WTC11 (cell line): ENCODE results near the gene GAST. TPM values are rescaled to one million over a fixed set of nuclear protein-coding genes. Genes with fewer than 3 reads are reported as not detected.

ENCODE experiments used
- ATAC-seq: fragments of 200-7000 bp; cut with Tn5 transposase; 2 replicates; pipeline ENCODE4 v1.10.0; 2021; ENCODE audit warnings: mild to moderate bottlenecking, moderate library complexity
- CTCF ChIA-PET: fragments of 300-600 bp; sonication (Branson Sonifier 250); formaldehyde crosslinking; loops from one replicate; lab custom pipeline; 2021; ENCODE audit warnings: antibody characterized with exemption; lab: Charles Lee
- POLR2A ChIA-PET: fragments of 350-600 bp; sonication (Branson Sonifier 250); formaldehyde crosslinking; loops from one replicate; lab custom pipeline; 2021; ENCODE audit warnings: antibody characterized with exemption; lab: Charles Lee
- DNase-seq: peaks from one replicate; pipeline ENCODE4 v3.0.0; 2021; ENCODE audit warnings: low spot score
- H3K27ac Mint-ChIP-seq: 2 replicates; pipeline ENCODE4 v1.8.0; 2021; ENCODE audit warnings: mixed read lengths
- H3K27me3 Mint-ChIP-seq: 2 replicates; pipeline ENCODE4 v1.8.0; 2021; ENCODE audit warnings: low read depth, mild to moderate bottlenecking, moderate library complexity, mixed read lengths
- H3K36me3 Mint-ChIP-seq: 2 replicates; pipeline ENCODE4 v1.8.0; 2021; ENCODE audit warnings: mixed read lengths
- H3K4me1 Mint-ChIP-seq: 2 replicates; pipeline ENCODE4 v1.8.0; 2022; ENCODE audit warnings: mixed read lengths
- H3K4me3 Mint-ChIP-seq: 2 replicates; pipeline ENCODE4 v1.8.0; 2021; ENCODE audit warnings: mild to moderate bottlenecking, moderate library complexity, mixed read lengths
- H3K9me3 Mint-ChIP-seq: 2 replicates; pipeline ENCODE4 v1.8.0; 2021; ENCODE audit warnings: mixed read lengths
- CREB1 ChIP-seq: sonication (generic); formaldehyde crosslinking; IDR thresholded peaks from 2 replicates; pipeline ENCODE4 v1.8.0; 2023; ENCODE audit warnings: mild to moderate bottlenecking, missing genetic modification reagents
- CTCF ChIP-seq: fragments of 200-600 bp; IDR thresholded peaks from 2 replicates; pipeline ENCODE4 v1.8.0; 2022; ENCODE audit warnings: antibody characterized with exemption
- EMX1 ChIP-seq: fragments of 250-450 bp; sonication (Bioruptor Pico); IDR thresholded peaks from 2 replicates; pipeline ENCODE4 v1.8.0; 2021; ENCODE audit warnings: mild to moderate bottlenecking
- ERG ChIP-seq: fragments of 250-450 bp; sonication (Bioruptor Pico); IDR thresholded peaks from 2 replicates; pipeline ENCODE4 v1.8.0; 2021; ENCODE audit warnings: mild to moderate bottlenecking
- MAX ChIP-seq: sonication (generic); formaldehyde crosslinking; IDR thresholded peaks from 2 replicates; pipeline ENCODE4 v1.8.0; 2022; ENCODE audit warnings: mild to moderate bottlenecking, missing genetic modification reagents
- MLX ChIP-seq: sonication (generic); formaldehyde crosslinking; IDR thresholded peaks from 2 replicates; pipeline ENCODE4 v1.8.1; 2023; ENCODE audit warnings: mild to moderate bottlenecking, missing genetic modification reagents, moderate library complexity
- NFATC4 ChIP-seq: fragments of 250-450 bp; sonication (Bioruptor Pico); IDR thresholded peaks from 2 replicates; pipeline ENCODE4 v1.9.0; 2021; ENCODE audit warnings: mild to moderate bottlenecking
- NR1H2 ChIP-seq: sonication (generic); formaldehyde crosslinking; IDR thresholded peaks from 2 replicates; pipeline ENCODE4 v1.9.0; 2021; ENCODE audit warnings: mild to moderate bottlenecking, moderate library complexity, missing genetic modification reagents
- PRRX2 ChIP-seq: fragments of 250-450 bp; sonication (Bioruptor Pico); IDR thresholded peaks from 2 replicates; pipeline ENCODE4 v1.8.0; 2021; ENCODE audit warnings: mild to moderate bottlenecking
- SP1 ChIP-seq: sonication (generic); formaldehyde crosslinking; conservative IDR thresholded peaks from 2 replicates; pipeline ENCODE4 v1.8.1; 2022; ENCODE audit warnings: missing genetic modification reagents
- TP53 ChIP-seq: sonication (generic); formaldehyde crosslinking; IDR thresholded peaks from 2 replicates; pipeline ENCODE4 v1.8.1; 2023; ENCODE audit warnings: mild to moderate bottlenecking, missing genetic modification reagents
- ZNF671 ChIP-seq: fragments of 250-450 bp; sonication (Bioruptor Pico); IDR thresholded peaks from 2 replicates; pipeline ENCODE4 v1.8.0; 2021; ENCODE audit warnings: mild to moderate bottlenecking
- ZSCAN18 ChIP-seq: fragments of 250-450 bp; sonication (Bioruptor Pico); IDR thresholded peaks from 2 replicates; pipeline ENCODE4 v2.1.2; 2022; ENCODE audit warnings: mild to moderate bottlenecking, moderate library complexity
- total RNA-seq: library from RNA; stranded (reverse); gene quantifications from 3 replicates; pipeline ENCODE4 v1.2.3, GENCODE V29; 2021

Gene GAST
- total RNA-seq, 1 experiment from 2014 or later, result not detected

- H3K27ac Mint-ChIP-seq, result peak overlapping the region; percentile 50
- 0 out of 2 replicates have a peak, but pooled peaks cover 4% of the 10 kb centered on the region for H3K36me3 Mint-ChIP-seq
- no peak for DNase-seq
- CTCF ChIA-PET, result interaction anchor here (0.9 to 3.5 kb wide), 10 partner anchors 10 to 261 kb away, joined by 3 to 47 read pairs (median 10); partner anchors contain the start of gene EIF1
- peaks cover 47% of the 10 kb centered on the region for H3K4me1 Mint-ChIP-seq
- POLR2A ChIA-PET, result interaction anchor here (0.6 to 3.7 kb wide), 4 partner anchors 12 to 390 kb away, joined by 3 to 42 read pairs (median 3); partner anchors contain the start of genes EIF1 and KRT19
- H3K4me3 Mint-ChIP-seq, result no peak overlapping the region
- ATAC-seq, result no peak
- H3K9me3 Mint-ChIP-seq, result 0 out of 2 replicates have a peak, but pooled peaks cover 4% of the 10 kb centered on the region
- H3K27me3 Mint-ChIP-seq, result no peaks in the 10 kb centered on the region; the same call in 1 of the 2 replicates
- TF ChIP-seq EMX1 (CRISPR knock-in tag) (peak; percentile 47; the same call in 1 of the 2 replicates), NFATC4 (CRISPR knock-in tag) (peak; percentile 75; the same call in 1 of the 2 replicates), MLX (CRISPR knock-in tag) (no peak), PRRX2 (CRISPR knock-in tag) (peak; percentile 31; the same call in 1 of the 2 replicates), TP53 (CRISPR knock-in tag) (no peak), ZNF671 (CRISPR knock-in tag) (peak; percentile 57; the same call in 1 of the 2 replicates)
These were observed 33.7 kb upstream of the GAST start for GRCh38 chr17:41678411-41678906.

GRCh38 chr17:41678907-41679739 is 33.0 kb upstream of the GAST start:
- H3K27ac Mint-ChIP-seq, result peak overlapping the region; percentile 50; the same call in 1 of the 2 replicates
- peaks cover 50% of the 10 kb centered on the region for H3K4me1 Mint-ChIP-seq
- peak; percentile 48 for ATAC-seq
- H3K36me3 Mint-ChIP-seq, result 0 out of 2 replicates have a peak, but pooled peaks cover 4% of the 10 kb centered on the region
- H3K9me3 Mint-ChIP-seq, result 0 out of 2 replicates have a peak, but pooled peaks cover 4% of the 10 kb centered on the region
- DNase-seq, result no peak
- H3K4me3 Mint-ChIP-seq, result no peak overlapping the region
- peaks cover 2% of the 10 kb centered on the region; the same call in 1 of the 2 replicates for H3K27me3 Mint-ChIP-seq
- POLR2A ChIA-PET, result interaction anchor here (0.6 to 3.7 kb wide), 4 partner anchors 11 to 390 kb away, joined by 3 to 42 read pairs (median 3); partner anchors contain the start of genes EIF1 and KRT19
- CTCF ChIA-PET, result interaction anchor here (0.9 to 3.5 kb wide), 11 partner anchors 10 to 262 kb away, joined by 3 to 47 read pairs (median 9); partner anchors contain the start of gene EIF1
- no peak for TF ChIP-seq PRRX2 (CRISPR knock-in tag)
- TF ChIP-seq MAX (CRISPR knock-in tag), result no peak
- no peak for TF ChIP-seq CTCF
- TF ChIP-seq CREB1 (CRISPR knock-in tag), result no peak
- TF ChIP-seq ZSCAN18 (CRISPR knock-in tag), result no peak
- no peak for TF ChIP-seq ERG (CRISPR knock-in tag)
- TF ChIP-seq, all 79 proteins: peak for 0

GRCh38 chr17:41679740-41680425 is 32.2 kb upstream of the GAST start:
- POLR2A ChIA-PET, result interaction anchor here (0.7 to 3.7 kb wide), 4 partner anchors 10 to 220 kb away, joined by 3 to 42 read pairs (median 3); partner anchors contain the start of genes EIF1 and KRT19
- H3K27ac Mint-ChIP-seq, result no peak overlapping the region
- TF ChIP-seq SP1 (CRISPR knock-in tag) (no peak), NR1H2 (CRISPR knock-in tag) (no peak)
- TF ChIP-seq, all 79 proteins: peak for 0
- Mint-ChIP-seq H3K4me3 (no peak overlapping the region), H3K9me3 (0 out of 2 replicates have a peak, but pooled peaks cover 4% of the 10 kb centered on the region), H3K36me3 (0 out of 2 replicates have a peak, but pooled peaks cover 4% of the 10 kb centered on the region), H3K27me3 (peaks cover 5% of the 10 kb centered on the region; the same call in 1 of the 2 replicates), H3K4me1 (peaks cover 47% of the 10 kb centered on the region)
- CTCF ChIA-PET, result interaction anchor here (0.6 to 3.5 kb wide), 13 partner anchors 9 to 131 kb away, joined by 3 to 47 read pairs (median 9); partner anchors contain the start of gene EIF1
- no peak for DNase-seq
- no peak for ATAC-seq
